ENCODE data around the gene RPL29. TPM values are rescaled to one million over a fixed set of nuclear protein-coding genes. Genes with fewer than 3 reads are reported as not detected.
"Not testable (repeated sequence)": the region's sequence is repeated elsewhere in the genome, so short reads cannot be mapped to it uniquely, and the experiment has no call there.

Gene RPL29
- total RNA-seq (1,000 to 10,000 TPM in 1 of 2 donors, 100 to 1,000 TPM in 1; 425 to 1,251 TPM), polyA plus RNA-seq (ENCODE audit: insufficient read length in 2 of 2) (1,000 to 10,000 TPM; 1,191 to 1,243 TPM)
- long read RNA-seq, donor 1, transcript RPL29-201 (4 exons, 723 nt), result major isoform, 483 of 642 reads
- long read RNA-seq, donor 1, transcript RPL29-209 (4 exons, 713 nt), result minor isoform, 5 of 642 reads
- long read RNA-seq, donor 1, partial matches to known transcripts, result 116 of 642 reads
- long read RNA-seq, donor 1, other reads (novel, unspliced or antisense), result 34 of 642 reads
- long read RNA-seq, donor 2, transcript RPL29-201 (4 exons, 723 nt), result major isoform, 176 of 250 reads
- long read RNA-seq, donor 2, partial matches to known transcripts, result 70 of 250 reads
- long read RNA-seq, donor 2, other reads (novel, unspliced or antisense), result 0 of 250 reads
- long read RNA-seq, donor 3, transcript RPL29-201 (4 exons, 723 nt), result major isoform, 213 of 289 reads
- long read RNA-seq, donor 3, partial matches to known transcripts, result 49 of 289 reads
- long read RNA-seq, donor 3, other reads (novel, unspliced or antisense), result 26 of 289 reads
- long read RNA-seq, donor 4, transcript RPL29-201 (4 exons, 723 nt), result major isoform, 1,486 of 2,047 reads
- long read RNA-seq, donor 4, partial matches to known transcripts, result 415 of 2,047 reads
- long read RNA-seq, donor 4, other reads (novel, unspliced or antisense), result 142 of 2,047 reads

- peaks cover 41% of the 10 kb centered on the region for H3K36me3 ChIP-seq (ENCODE audit: control insufficient read depth, insufficient read depth, low read length)
- H3K4me1 ChIP-seq (ENCODE audit: control insufficient read depth, insufficient read depth, low read length), result peaks cover 28% of the 10 kb centered on the region
- no peaks in the 10 kb centered on the region for H3K27me3 ChIP-seq (ENCODE audit: control insufficient read depth, insufficient read depth, low read length)
- WGBS (ENCODE audit: insufficient coverage), result 0% methylated on average over 37 of the region's 40 CpGs
- peak within 1 kb of the TSS; percentile 95 for H3K27ac ChIP-seq (ENCODE audit: low read depth, low read length)
- no peaks in the 10 kb centered on the region for H3K9me3 ChIP-seq (ENCODE audit: control insufficient read depth, insufficient read depth, low read length)
- peak within 1 kb of the TSS; percentile 98 for H3K4me3 ChIP-seq (ENCODE audit: low read depth, low read length)
- peak; percentile 81 to 99 (median 89) for DNase-seq (ENCODE audit: low read depth in 4 of 6, low spot score in 6 of 6)
These were observed at the start of gene RPL29 for GRCh38 chr3:51995346-51996163. Gene RPL29, minus strand, starts transcription at chr3:51995895. Its CDS starts 434 bp downstream, at chr3:51995461.

GRCh38 chr3:52044869-52045619 lies 49.3 kb upstream of the RPL29 start:
- Histone ChIP-seq H3K27me3 (ENCODE audit: control insufficient read depth, insufficient read depth, low read length) (no peaks in the 10 kb centered on the region), H3K4me3 (ENCODE audit: low read depth, low read length) (no peak overlapping the region), H3K27ac (ENCODE audit: low read depth, low read length) (no peak overlapping the region), H3K4me1 (ENCODE audit: control insufficient read depth, insufficient read depth, low read length) (peaks cover 84% of the 10 kb centered on the region), H3K9me3 (ENCODE audit: control insufficient read depth, insufficient read depth, low read length) (no peaks in the 10 kb centered on the region), H3K36me3 (ENCODE audit: control insufficient read depth, insufficient read depth, low read length) (peaks cover 34% of the 10 kb centered on the region)
- DNase-seq (ENCODE audit: low read depth in 4 of 6, low spot score in 6 of 6), result no peak
- WGBS (ENCODE audit: insufficient coverage), result 82% methylated on average over 17 of the region's 18 CpGs

GRCh38 chr3:52043750-52044149 lies 48.1 kb upstream of the RPL29 start:
- Histone ChIP-seq H3K4me3 (ENCODE audit: low read depth, low read length) (no peak overlapping the region), H3K27ac (ENCODE audit: low read depth, low read length) (no peak overlapping the region), H3K4me1 (ENCODE audit: control insufficient read depth, insufficient read depth, low read length) (peaks cover 86% of the 10 kb centered on the region), H3K36me3 (ENCODE audit: control insufficient read depth, insufficient read depth, low read length) (peaks cover 22% of the 10 kb centered on the region), H3K9me3 (ENCODE audit: control insufficient read depth, insufficient read depth, low read length) (no peaks in the 10 kb centered on the region), H3K27me3 (ENCODE audit: control insufficient read depth, insufficient read depth, low read length) (no peaks in the 10 kb centered on the region)
- DNase-seq (ENCODE audit: low read depth in 4 of 6, low spot score in 6 of 6), result no peak
- 57% methylated on average over 6 of the region's 6 CpGs for WGBS (ENCODE audit: insufficient coverage)

- not testable (repeated sequence) for H3K9me3 ChIP-seq (ENCODE audit: control insufficient read depth, insufficient read depth, low read length); H3K27ac ChIP-seq (ENCODE audit: low read depth, low read length); DNase-seq (ENCODE audit: low read depth in 4 of 6, low spot score in 6 of 6); H3K27me3 ChIP-seq (ENCODE audit: control insufficient read depth, insufficient read depth, low read length); H3K4me3 ChIP-seq (ENCODE audit: low read depth, low read length)
- H3K36me3 ChIP-seq (ENCODE audit: control insufficient read depth, insufficient read depth, low read length), result peaks cover 18% of the 10 kb centered on the region
- WGBS (ENCODE audit: insufficient coverage), result 100% methylated on average over 1 of the region's 1 CpG
- peaks cover 87% of the 10 kb centered on the region for H3K4me1 ChIP-seq (ENCODE audit: control insufficient read depth, insufficient read depth, low read length)
These were observed 47.3 kb upstream of the RPL29 start for GRCh38 chr3:52043039-52043438.

GRCh38 chr3:52041118-52041731 lies 45.5 kb upstream of the RPL29 start:
- Histone ChIP-seq H3K36me3 (ENCODE audit: control insufficient read depth, insufficient read depth, low read length) (peaks cover 3% of the 10 kb centered on the region), H3K4me1 (ENCODE audit: control insufficient read depth, insufficient read depth, low read length) (peaks cover 83% of the 10 kb centered on the region), H3K27ac (ENCODE audit: low read depth, low read length) (peak overlapping the region; percentile 96), H3K27me3 (ENCODE audit: control insufficient read depth, insufficient read depth, low read length) (no peaks in the 10 kb centered on the region), H3K4me3 (ENCODE audit: low read depth, low read length) (no peak overlapping the region), H3K9me3 (ENCODE audit: control insufficient read depth, insufficient read depth, low read length) (no peaks in the 10 kb centered on the region)
- WGBS (ENCODE audit: insufficient coverage), result 42% methylated on average over 7 of the region's 10 CpGs
- peak in 2 of 6 donors; percentile 66 to 84 for DNase-seq (ENCODE audit: low read depth in 4 of 6, low spot score in 6 of 6)

- no peak for DNase-seq (ENCODE audit: low read depth in 4 of 6, low spot score in 6 of 6)
- Histone ChIP-seq H3K9me3 (ENCODE audit: control insufficient read depth, insufficient read depth, low read length) (no peaks in the 10 kb centered on the region), H3K4me1 (ENCODE audit: control insufficient read depth, insufficient read depth, low read length) (peaks cover 81% of the 10 kb centered on the region), H3K27ac (ENCODE audit: low read depth, low read length) (peak overlapping the region; percentile 96), H3K36me3 (ENCODE audit: control insufficient read depth, insufficient read depth, low read length) (peaks cover 2% of the 10 kb centered on the region), H3K4me3 (ENCODE audit: low read depth, low read length) (no peak overlapping the region), H3K27me3 (ENCODE audit: control insufficient read depth, insufficient read depth, low read length) (no peaks in the 10 kb centered on the region)
- 59% methylated on average over 5 of the region's 8 CpGs for WGBS (ENCODE audit: insufficient coverage)
These were observed 44.9 kb upstream of the RPL29 start for GRCh38 chr3:52040600-52040999.

GRCh38 chr3:52039846-52040245 lies 44.2 kb upstream of the RPL29 start:
- H3K27ac ChIP-seq (ENCODE audit: low read depth, low read length), result peak overlapping the region; percentile 96
- H3K4me3 ChIP-seq (ENCODE audit: low read depth, low read length), result no peak overlapping the region
- 26% methylated on average over 17 of the region's 17 CpGs for WGBS (ENCODE audit: insufficient coverage)
- no peaks in the 10 kb centered on the region for H3K9me3 ChIP-seq (ENCODE audit: control insufficient read depth, insufficient read depth, low read length)
- peak; percentile 68 to 96 (median 86) for DNase-seq (ENCODE audit: low read depth in 4 of 6, low spot score in 6 of 6)
- peaks cover 76% of the 10 kb centered on the region for H3K4me1 ChIP-seq (ENCODE audit: control insufficient read depth, insufficient read depth, low read length)
- H3K27me3 ChIP-seq (ENCODE audit: control insufficient read depth, insufficient read depth, low read length), result no peaks in the 10 kb centered on the region
- peaks cover 2% of the 10 kb centered on the region for H3K36me3 ChIP-seq (ENCODE audit: control insufficient read depth, insufficient read depth, low read length)

GRCh38 chr3:52039426-52039825 lies 43.7 kb upstream of the RPL29 start:
- H3K4me3 ChIP-seq (ENCODE audit: low read depth, low read length), result no peak overlapping the region
- 60% methylated on average over 1 of the region's 4 CpGs for WGBS (ENCODE audit: insufficient coverage)
- no peaks in the 10 kb centered on the region for H3K9me3 ChIP-seq (ENCODE audit: control insufficient read depth, insufficient read depth, low read length)
- peaks cover 76% of the 10 kb centered on the region for H3K4me1 ChIP-seq (ENCODE audit: control insufficient read depth, insufficient read depth, low read length)
- H3K27ac ChIP-seq (ENCODE audit: low read depth, low read length), result peak overlapping the region; percentile 96
- H3K36me3 ChIP-seq (ENCODE audit: control insufficient read depth, insufficient read depth, low read length), result peaks cover 2% of the 10 kb centered on the region
- H3K27me3 ChIP-seq (ENCODE audit: control insufficient read depth, insufficient read depth, low read length), result no peaks in the 10 kb centered on the region
- no peak for DNase-seq (ENCODE audit: low read depth in 4 of 6, low spot score in 6 of 6)
